ENCODE results near the gene SYT13. TPM values are rescaled to one million over a fixed set of nuclear protein-coding genes. Genes with fewer than 3 reads are reported as not detected.
"Not testable (repeated sequence)": the region's sequence is repeated elsewhere in the genome, so short reads cannot be mapped to it uniquely, and the experiment has no call there.

SYT13 gene
- total RNA-seq, 1 donor from 2014 or later = 191 TPM

GRCh38 chr11:45252134-45252856 is 33.8 kb downstream of the SYT13 start:
- FAIRE-seq = no peak
- no peak for DNase-seq (ENCODE audit: low spot score in 2 of 2)

- DNase-seq (ENCODE audit: low spot score in 2 of 2) (no peak), FAIRE-seq (no peak)
Observed at GRCh38 chr11:45250035-45250718, 36.0 kb downstream of the SYT13 start.

- DNase-seq (ENCODE audit: low spot score in 2 of 2); FAIRE-seq: not testable (repeated sequence)
Observed at GRCh38 chr11:45249372-45249771, 36.8 kb downstream of the SYT13 start.

- no peak for DNase-seq (ENCODE audit: low spot score in 2 of 2)
- no peak for FAIRE-seq
Observed at GRCh38 chr11:45248501-45249011, 37.6 kb downstream of the SYT13 start.

DNA sequence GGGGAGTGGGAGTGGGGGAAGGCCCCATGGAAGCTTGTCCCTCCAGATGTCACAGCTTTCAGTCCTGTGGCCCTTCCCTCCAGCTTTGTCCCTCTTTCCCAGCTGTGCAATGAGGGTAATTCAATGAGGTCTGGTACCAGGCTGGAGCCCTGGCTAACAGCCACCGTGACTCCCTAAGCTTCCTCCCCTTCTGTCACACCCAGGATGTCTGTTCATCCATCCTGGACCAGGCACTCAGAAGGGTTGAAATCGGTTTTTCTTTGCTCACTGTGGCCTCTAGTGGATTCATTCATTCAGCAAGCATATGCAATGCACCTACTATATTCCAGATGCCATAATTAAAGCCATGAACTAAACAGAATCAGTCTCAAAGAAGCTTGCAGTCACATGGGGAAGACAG is 38.7 kb downstream of the SYT13 start:
- FAIRE-seq (no peak), DNase-seq (ENCODE audit: low spot score in 2 of 2) (no peak)

- FAIRE-seq (no peak), DNase-seq (ENCODE audit: low spot score in 2 of 2) (no peak)
Observed at GRCh38 chr11:45246241-45246640, 39.9 kb downstream of the SYT13 start.

DNA sequence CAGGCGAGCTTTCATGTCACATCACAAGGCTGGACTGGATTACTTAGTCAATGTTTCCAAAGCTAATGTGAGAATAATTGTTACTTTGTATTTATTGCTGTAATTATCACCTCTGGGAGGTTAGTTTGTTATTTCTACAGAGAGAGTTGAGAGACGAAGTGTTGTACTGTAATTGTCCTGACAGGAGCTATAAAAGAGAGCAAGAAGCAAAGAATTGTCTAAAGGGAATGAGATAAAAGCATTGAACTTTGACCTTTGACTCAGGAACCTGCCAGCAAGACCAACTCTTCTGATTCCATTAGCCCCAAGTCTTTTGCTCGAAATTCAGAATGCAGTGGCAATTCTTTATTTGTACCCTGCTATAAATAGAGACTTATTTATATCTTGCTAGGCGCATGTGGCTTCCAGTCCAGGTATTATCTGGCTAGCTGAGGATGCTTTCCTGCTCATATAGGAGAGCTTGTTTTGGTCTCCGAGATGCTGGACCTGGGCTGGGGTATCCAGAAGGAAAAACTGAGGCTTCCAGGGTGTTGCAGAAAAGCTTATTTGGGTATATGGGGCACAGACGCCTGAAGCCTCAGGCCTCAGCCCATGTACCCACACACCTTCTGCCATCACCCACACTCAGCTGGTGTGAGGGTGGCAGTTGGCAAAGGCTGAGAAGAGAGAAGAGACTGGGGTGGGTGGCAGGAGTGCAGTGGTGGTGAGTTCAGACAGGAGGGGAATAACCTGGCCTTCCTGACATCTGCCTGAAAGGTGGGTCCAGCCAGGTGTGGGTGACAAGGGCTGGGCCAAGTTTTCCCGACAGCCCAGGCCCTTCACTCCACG is 40.7 kb downstream of the SYT13 start:
- no peak for DNase-seq (ENCODE audit: low spot score in 2 of 2)
- FAIRE-seq = no peak

- FAIRE-seq = no peak
- DNase-seq (ENCODE audit: low spot score in 2 of 2) = no peak
Observed at GRCh38 chr11:45243967-45244366, 42.2 kb downstream of the SYT13 start.

GRCh38 chr11:45239733-45240132 is 46.4 kb downstream of the SYT13 start:
- FAIRE-seq (no peak), DNase-seq (ENCODE audit: low spot score in 2 of 2) (no peak)

DNA sequence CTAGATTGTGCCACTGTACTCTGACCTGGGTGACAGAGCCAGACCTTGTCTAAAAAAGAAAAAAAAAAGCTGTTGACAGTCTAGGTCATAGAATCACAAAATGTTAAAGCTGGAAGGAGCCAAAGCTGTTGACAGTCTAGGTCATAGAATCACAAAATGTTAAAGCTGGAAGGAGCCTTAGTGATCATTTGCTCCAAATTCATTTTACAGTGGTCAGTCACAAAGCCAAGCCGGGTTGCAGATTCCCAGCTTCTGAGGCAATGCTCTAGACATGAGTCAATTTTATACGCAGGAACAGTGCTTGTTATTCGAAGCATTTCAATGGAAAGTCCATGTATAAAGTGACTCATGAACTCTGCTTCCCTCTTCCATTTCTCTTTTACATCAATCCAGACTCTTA is 47.4 kb downstream of the SYT13 start:
- no peak for FAIRE-seq

GRCh38 chr11:45237711-45238315 is 48.3 kb downstream of the SYT13 start:
- no peak for DNase-seq (ENCODE audit: low spot score in 2 of 2)
- no peak for FAIRE-seq

More for the DNA sequence above, 47.4 kb downstream of the SYT13 start:
- no peak for DNase-seq (ENCODE audit: low spot score in 2 of 2)

- DNase-seq (ENCODE audit: low spot score in 2 of 2) = no peak
- FAIRE-seq = no peak
Observed at GRCh38 chr11:45234306-45235006, 51.7 kb downstream of the SYT13 start.

- FAIRE-seq (no peak), DNase-seq (ENCODE audit: low spot score in 2 of 2) (no peak)
Observed at GRCh38 chr11:45233804-45234170, 52.4 kb downstream of the SYT13 start.

- no peak for FAIRE-seq
- peak in 1 of 2 donors; percentile 79 for DNase-seq (ENCODE audit: low spot score in 2 of 2)
Observed at GRCh38 chr11:45233121-45233803, 52.9 kb downstream of the SYT13 start.

DNA sequence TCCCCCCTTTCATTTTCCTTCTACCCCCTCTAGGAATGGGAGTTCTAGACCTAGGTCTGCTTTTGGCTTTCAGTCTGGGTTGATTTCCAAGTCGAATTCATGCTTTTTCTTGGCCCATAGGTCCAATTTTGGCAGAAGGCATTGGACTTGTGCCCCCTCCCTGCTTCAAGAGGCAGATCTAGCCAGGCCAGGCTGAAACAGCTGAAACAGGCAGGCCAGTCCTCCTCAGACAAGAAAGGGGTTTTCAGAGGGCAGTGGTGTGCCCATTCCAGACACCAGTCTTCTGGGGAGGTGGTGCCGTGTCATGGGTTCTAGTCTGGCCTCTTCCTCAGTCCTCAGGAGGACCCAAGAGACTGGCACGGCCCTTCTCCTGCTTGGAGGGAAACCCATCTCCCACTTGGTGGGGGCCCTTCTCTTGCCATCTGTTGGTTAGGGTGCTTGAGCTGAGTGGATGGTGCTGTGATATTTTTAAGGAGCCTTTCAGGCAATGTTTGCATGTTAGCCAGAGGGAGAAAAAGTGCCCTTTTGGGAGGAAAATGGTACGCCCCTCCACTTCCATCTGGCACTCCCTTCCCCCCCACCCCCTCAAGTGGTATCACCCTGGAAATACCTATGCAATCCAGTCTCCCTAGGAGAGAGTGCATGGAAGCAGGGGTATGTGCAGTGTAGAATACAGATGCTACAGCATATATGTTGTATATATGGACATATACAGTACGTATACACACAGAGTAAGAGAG is 53.6 kb downstream of the SYT13 start:
- no peak for DNase-seq (ENCODE audit: low spot score in 2 of 2)

DNA sequence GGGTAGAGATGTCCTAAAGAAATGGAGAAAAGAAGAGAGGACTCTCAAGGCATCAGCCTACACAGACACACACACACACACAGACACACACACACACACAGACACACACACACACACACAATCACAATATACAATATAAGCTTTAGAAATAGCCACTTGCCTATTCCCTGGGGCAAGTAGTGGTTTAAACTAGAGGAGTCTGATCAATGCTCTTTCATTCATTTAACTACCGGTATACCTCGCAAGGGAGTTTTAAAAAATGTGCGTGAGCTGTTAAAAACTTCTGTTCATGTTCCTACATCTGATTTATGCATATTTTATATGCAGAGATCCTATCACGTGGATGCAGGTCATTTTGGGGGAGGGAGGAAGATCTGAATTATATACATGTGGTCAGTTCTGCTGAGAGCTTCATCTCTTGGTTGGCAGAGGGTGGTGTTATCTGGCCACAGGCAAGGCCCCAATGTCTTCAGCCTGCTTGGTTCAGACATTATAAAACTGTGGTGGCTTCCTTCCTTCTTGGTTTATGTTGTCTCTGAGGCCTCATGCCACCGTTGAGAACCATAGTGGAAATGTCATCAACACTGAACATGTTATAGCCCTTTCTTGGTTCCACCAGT is 56.6 kb downstream of the SYT13 start:
- DNase-seq (ENCODE audit: low spot score in 2 of 2) = no peak
- no peak for FAIRE-seq

More for the DNA sequence above, 53.6 kb downstream of the SYT13 start:
- no peak for FAIRE-seq

DNA sequence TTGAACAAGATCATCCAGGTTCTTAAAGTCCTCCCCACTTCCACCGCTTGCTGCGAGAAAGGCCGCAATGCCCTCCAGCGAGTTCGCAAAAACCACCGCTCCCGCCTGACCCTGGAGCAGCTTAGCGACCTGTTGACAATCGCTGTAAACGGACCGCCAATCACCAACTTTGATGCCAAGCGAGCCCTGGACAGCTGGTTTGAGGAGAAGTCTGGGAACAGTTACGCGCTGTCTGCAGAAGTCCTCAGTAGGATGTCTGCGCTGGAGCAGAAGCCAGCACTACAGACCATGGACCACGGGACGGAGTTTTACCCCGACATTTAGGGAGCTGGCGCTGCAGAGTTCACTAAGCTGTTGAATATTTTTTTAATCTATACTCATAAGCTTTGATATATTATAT is 58.3 kb downstream of the SYT13 start:
- no peak for FAIRE-seq
- DNase-seq (ENCODE audit: low spot score in 2 of 2) = no peak

- no peak for FAIRE-seq
- DNase-seq (ENCODE audit: low spot score in 2 of 2) = no peak
Observed at GRCh38 chr11:45226901-45227300, 59.2 kb downstream of the SYT13 start.

Data from frontal cortex (tissue), 4 donors.